GM12873 (cell line): ENCODE results near the gene TCAP.

ENCODE experiments used
- CTCF ChIP-seq: IDR thresholded peaks from 2 replicates; pipeline ENCODE4 v1.5.1; 2012; ENCODE audit warnings: low read depth, mild to moderate bottlenecking, moderate library complexity, low read length, control low read depth; ENCODE audit not compliant: insufficient read depth; ENCODE audit errors: missing control alignments

Gene TCAP

GRCh38 chr17:39711851-39712250 lies 46.7 kb downstream of the TCAP start:
- TF ChIP-seq CTCF = no peak

- TF ChIP-seq CTCF = no peak
These were observed 49.1 kb downstream of the TCAP start for GRCh38 chr17:39714234-39714633.

GRCh38 chr17:39715375-39716072 lies 50.4 kb downstream of the TCAP start:
- no peak for TF ChIP-seq CTCF
